IMR-90 (cell line): ENCODE measurements around the gene NMNAT3. TPM values are rescaled to one million over a fixed set of nuclear protein-coding genes. Genes with fewer than 3 reads are reported as not detected.

Source experiments
- ATAC-seq: fragments of 200-7000 bp; cut with Tn5 transposase; 2 replicates; pipeline ENCODE4 v1.9.1; 2020; ENCODE audit warnings: low read depth, mild to moderate bottlenecking, moderate library complexity
- BruUV-seq: library from RNA; stranded (reverse); fragments of 400-500 nt; replicated peaks from 2 replicates; lab custom pipeline; 2021; lab: Mats Ljungman, UMichigan
- CTCF ChIA-PET: fragments of 300-600 bp; formaldehyde crosslinking; extraction: SDS; loops from one replicate; lab custom pipeline; 2021; ENCODE audit warnings: antibody characterized with exemption; lab: Yijun Ruan, JAX
- POLR2A ChIA-PET: fragments of 300-600 bp; sonication (Branson Sonifier 250); formaldehyde crosslinking; loops from one replicate; lab custom pipeline; 2022; ENCODE audit warnings: antibody characterized with exemption; ENCODE audit not compliant: unreplicated experiment; lab: Charles Lee
- DNase-seq: peaks from one replicate; pipeline ENCODE4 v3.0.0; 2013
- H2AFZ ChIP-seq: replicated peaks from 2 replicates; pipeline ENCODE3; 2013; ENCODE audit warnings: low read length, mild to moderate bottlenecking; ENCODE audit not compliant: poor library complexity
- H2AK5ac ChIP-seq: 2 replicates; pipeline ENCODE4 v1.6.1; 2013; ENCODE audit warnings: low read depth, low read length, inconsistent platforms
- H2AK9ac ChIP-seq: replicated peaks from 2 replicates; pipeline ENCODE3; 2013; ENCODE audit warnings: mild to moderate bottlenecking, low read depth, low read length, moderate library complexity; ENCODE audit not compliant: poor library complexity
- H2BK120ac ChIP-seq: 2 replicates; pipeline ENCODE4 v1.6.1; 2013; ENCODE audit warnings: low read depth, low read length, inconsistent platforms
- H2BK15ac ChIP-seq: 3 replicates; pipeline ENCODE4 v1.6.1; 2013; ENCODE audit warnings: low read depth, low read length, inconsistent platforms
- H2BK20ac ChIP-seq: 2 replicates; pipeline ENCODE4 v1.6.1; 2013; ENCODE audit warnings: low read depth, mild to moderate bottlenecking, inconsistent platforms, low read length, moderate library complexity
- H2BK5ac ChIP-seq: 2 replicates; pipeline ENCODE4 v1.6.1; 2013; ENCODE audit warnings: mild to moderate bottlenecking, low read depth, low read length, inconsistent platforms; ENCODE audit not compliant: poor library complexity, severe bottlenecking
- H3K14ac ChIP-seq: replicated peaks from 2 replicates; pipeline ENCODE4 v1.6.1; 2013; ENCODE audit warnings: low read depth, low read length, inconsistent platforms
- H3K18ac ChIP-seq: 2 replicates; pipeline ENCODE4 v1.6.1; 2013; ENCODE audit warnings: low read depth, low read length, control low read depth
- H3K23ac ChIP-seq: 2 replicates; pipeline ENCODE4 v1.6.1; 2013; ENCODE audit warnings: low read depth, low read length, inconsistent platforms
- H3K27ac ChIP-seq: 2 replicates; pipeline ENCODE4 v1.5.1; 2013; ENCODE audit warnings: mild to moderate bottlenecking, control low read depth, low read length; ENCODE audit not compliant: insufficient read depth
- H3K27me3 ChIP-seq: 2 replicates; pipeline ENCODE4 v1.6.1; 2013; ENCODE audit warnings: low read length; ENCODE audit not compliant: control insufficient read depth, insufficient read depth
- H3K36me3 ChIP-seq: 2 replicates; pipeline ENCODE4 v1.6.1; 2013; ENCODE audit warnings: low read length, mixed read lengths; ENCODE audit not compliant: control insufficient read depth, insufficient read depth
- H3K4ac ChIP-seq: 2 replicates; pipeline ENCODE4 v1.6.1; 2013; ENCODE audit warnings: low read depth, low read length, inconsistent platforms
- H3K4me1 ChIP-seq: 2 replicates; pipeline ENCODE4 v1.6.1; 2013; ENCODE audit warnings: low read length, mixed read lengths; ENCODE audit not compliant: control insufficient read depth, insufficient read depth
- H3K4me2 ChIP-seq: 2 replicates; pipeline ENCODE4 v1.6.1; 2013; ENCODE audit warnings: low read depth, mild to moderate bottlenecking, control low read depth, low read length, moderate library complexity
- H3K4me3 ChIP-seq: 2 replicates; pipeline ENCODE4 v1.5.1; 2013; ENCODE audit warnings: low read depth, mild to moderate bottlenecking, control low read depth, low read length, moderate library complexity; ENCODE audit not compliant: insufficient read depth
- H3K56ac ChIP-seq: 2 replicates; pipeline ENCODE4 v1.6.1; 2013; ENCODE audit warnings: low read length, inconsistent platforms; ENCODE audit not compliant: insufficient read depth; ENCODE audit errors: extremely low read depth
- H3K79me1 ChIP-seq, 2 experiments: 2 replicates each; pipeline ENCODE4 v1.6.1; 2013; ENCODE audit warnings: low read length in 2 of 2, inconsistent platforms in 1 of 2, low read depth in 1 of 2
- H3K9ac ChIP-seq: 2 replicates; pipeline ENCODE4 v1.6.1; 2013; ENCODE audit warnings: low read depth, low read length, control low read depth
- H3K9me1 ChIP-seq: 2 replicates; pipeline ENCODE4 v1.6.1; 2013; ENCODE audit warnings: low read length, inconsistent platforms; ENCODE audit not compliant: insufficient read depth
- H3K9me3 ChIP-seq: 2 replicates; pipeline ENCODE4 v1.6.1; 2013; ENCODE audit warnings: low read length; ENCODE audit not compliant: control insufficient read depth, insufficient read depth
- H4K20me1 ChIP-seq: 2 replicates; pipeline ENCODE4 v1.6.1; 2013; ENCODE audit warnings: low read length, inconsistent platforms; ENCODE audit not compliant: insufficient read depth
- H4K5ac ChIP-seq: 2 replicates; pipeline ENCODE4 v1.6.1; 2013; ENCODE audit warnings: mild to moderate bottlenecking, low read depth, low read length, control low read depth
- H4K8ac ChIP-seq, 2 experiments: 2 replicates each; pipeline ENCODE4 v1.6.1; 2013; ENCODE audit warnings: low read depth in 2 of 2, low read length in 2 of 2, control low read depth in 1 of 2, inconsistent platforms in 1 of 2
- H4K91ac ChIP-seq: 2 replicates; pipeline ENCODE4 v1.6.1; 2013; ENCODE audit warnings: low read depth, low read length, inconsistent platforms; ENCODE audit not compliant: insufficient read depth
- CTCF ChIP-seq: conservative IDR thresholded peaks from 2 replicates; pipeline ENCODE4 v1.5.1; 2012; ENCODE audit warnings: mild to moderate bottlenecking, low read depth, low read length, improper control_type of control experiment
- ELK1 ChIP-seq: fragments of 150-350 bp; IDR thresholded peaks from 2 replicates; pipeline ENCODE4 v1.6.1; 2016; ENCODE audit warnings: low read depth, mild to moderate bottlenecking, low read length, moderate library complexity, borderline replicate concordance
- MAFK ChIP-seq: IDR thresholded peaks from 2 replicates; pipeline ENCODE4 v1.6.1; 2012; ENCODE audit warnings: low read depth, low read length, improper control_type of control experiment
- MAZ ChIP-seq: IDR thresholded peaks from 2 replicates; pipeline ENCODE4 v1.6.1; 2012; ENCODE audit warnings: low read depth, mild to moderate bottlenecking, low read length, improper control_type of control experiment, moderate library complexity, borderline replicate concordance
- NFE2L2 ChIP-seq: fragments of 150-350 bp; IDR thresholded peaks from 2 replicates; pipeline ENCODE4 v1.6.1; 2016; ENCODE audit warnings: low read depth, mild to moderate bottlenecking, low read length
- POLR2A ChIP-seq: IDR thresholded peaks from 2 replicates; pipeline ENCODE4 v1.6.1; 2012; ENCODE audit warnings: mild to moderate bottlenecking, low read depth, low read length
- RAD21 ChIP-seq: IDR thresholded peaks from 2 replicates; pipeline ENCODE4 v1.6.1; 2012; ENCODE audit warnings: low read length, improper control_type of control experiment
- RCOR1 ChIP-seq: IDR thresholded peaks from 2 replicates; pipeline ENCODE4 v1.6.1; 2012; ENCODE audit warnings: mild to moderate bottlenecking, low read length, improper control_type of control experiment; ENCODE audit not compliant: insufficient replicate concordance
- RFX5 ChIP-seq: IDR thresholded peaks from 2 replicates; pipeline ENCODE4 v1.8.0; 2012; ENCODE audit warnings: low read depth, mild to moderate bottlenecking, low read length, moderate library complexity
- WGBS, 2 experiments: methylation state at CpG; one replicate each; pipeline versions ENCODE4 v1.1.5 to v1.1.7; 2013; ENCODE audit warnings: missing lambda C conversion rate in 2 of 2; ENCODE audit not compliant: insufficient read length in 1 of 2; ENCODE audit errors: extremely low coverage in 2 of 2; 5-methylcytosine and 5-hydroxymethylcytosine counted together
- dilution Hi-C: fragments of 300-500 bp; cut with HindIII; formaldehyde crosslinking; loops from one replicate; pipeline ENCODE4 v1.14.3; 2018; ENCODE audit warnings: low sequenced_read_pairs; ENCODE audit not compliant: unreplicated experiment
- in situ Hi-C: fragments of 300-500 bp; cut with MboI; formaldehyde crosslinking; loops from 3 replicates; pipeline ENCODE4 v1.14.3; 2019; ENCODE audit warnings: low sequenced_read_pairs, inconsistent platforms, mixed read lengths
- intact Hi-C: fragments of 100-400 bp; cut with micrococcal nuclease; formaldehyde crosslinking; loops from 2 replicates; pipeline ENCODE4 v1.10.0; 2022
- polyA plus RNA-seq, 3 experiments: library from polyadenylated mRNA; depleted of rRNA; stranded (reverse); fragments of >200 nt; gene quantifications; 2 replicates each; pipeline ENCODE4 v1.2.3, GENCODE V29; 2012; ENCODE audit warnings: low replicate concordance in 1 of 3
- total RNA-seq: library from RNA; depleted of rRNA; stranded (reverse); fragments of >200 nt; gene quantifications from 2 replicates; pipeline ENCODE4 v1.2.3, GENCODE V29; 2012

Gene NMNAT3
- total and polyA plus RNA-seq, 2 of the 4 experiments (the other 2 are of a cell fraction) = 0.12 to 0.36 TPM

- Histone ChIP-seq H3K14ac (no peak overlapping the region; the same call in 1 of the 2 replicates), H3K4ac (peak overlapping the region; percentile 57; the same call in 1 of the 2 replicates), H4K20me1 (no peaks in the 10 kb centered on the region), H3K27ac (peak overlapping the region; percentile 33; the same call in 1 of the 2 replicates), H2BK120ac (peak overlapping the region; percentile 13; the same call in 1 of the 2 replicates), H4K8ac (peak overlapping the region; percentile 2 to 59; a peak in 2 of 4 replicates), H2AK5ac (0 out of 2 replicates have a peak overlapping the region, but pooled peaks have one; percentile 15), H3K56ac (no peak overlapping the region), H2BK15ac (0 out of 3 replicates have a peak overlapping the region, but pooled peaks have one; percentile 16), H3K18ac (no peak overlapping the region), H3K4me3 (no peak overlapping the region), H3K27me3 (no peaks in the 10 kb centered on the region), H3K9ac (peak overlapping the region; percentile 7; the same call in 1 of the 2 replicates), H3K9me1 (peaks cover 9% of the 10 kb centered on the region), H4K5ac (peak overlapping the region; percentile 3; the same call in 1 of the 2 replicates), H2AFZ (peak overlapping the region; percentile 64), H3K9me3 (0 out of 2 replicates have a peak, but pooled peaks cover 2% of the 10 kb centered on the region), H3K23ac (no peak overlapping the region; the same call in 1 of the 2 replicates), H2BK5ac (no peak overlapping the region), H3K79me1 (no peaks in the 10 kb centered on the region), H3K4me2 (no peak overlapping the region), H3K36me3 (peaks cover 2% of the 10 kb centered on the region; the same call in 1 of the 2 replicates), H2BK20ac (no peak overlapping the region), H3K4me1 (peaks cover 19% of the 10 kb centered on the region; the same call in 1 of the 2 replicates), H2AK9ac (peak overlapping the region; percentile 25), H4K91ac (peak overlapping the region; percentile 73; the same call in 1 of the 2 replicates)
- CTCF ChIA-PET = no interaction called here
- in situ Hi-C loops (no loop called here), intact Hi-C loops (no loop called here), dilution Hi-C loops (no loop called here)
- 30% methylated on average over 2 of the region's 12 CpGs; no CpG with 5 or more reads in 1 of the 2 experiments for WGBS, 2 experiments
- POLR2A ChIA-PET = no interaction called here
- no TSS peak for BruUV-seq
- peak; percentile 79 for DNase-seq
- TF ChIP-seq MAFK = no peak
- no peak for TF ChIP-seq MAZ
- TF ChIP-seq RCOR1 = no peak
- TF ChIP-seq CTCF = no peak
- no peak for TF ChIP-seq RFX5
- TF ChIP-seq ELK1 = no peak
- no peak for TF ChIP-seq NFE2L2
- TF ChIP-seq RAD21 = no peak
- TF ChIP-seq POLR2A = no peak
- ATAC-seq = peak; percentile 63
These were observed 142.5 kb downstream of the NMNAT3 start for GRCh38 chr3:139534992-139535879.
